Measurements from ENCODE around the gene GFM1. TPM values are rescaled to one million over a fixed set of nuclear protein-coding genes. Genes with fewer than 3 reads are reported as not detected.

Gene GFM1
- total and polyA plus RNA-seq, 2 experiments from 2014 or later = 24.5 to 59.9 TPM

DNA sequence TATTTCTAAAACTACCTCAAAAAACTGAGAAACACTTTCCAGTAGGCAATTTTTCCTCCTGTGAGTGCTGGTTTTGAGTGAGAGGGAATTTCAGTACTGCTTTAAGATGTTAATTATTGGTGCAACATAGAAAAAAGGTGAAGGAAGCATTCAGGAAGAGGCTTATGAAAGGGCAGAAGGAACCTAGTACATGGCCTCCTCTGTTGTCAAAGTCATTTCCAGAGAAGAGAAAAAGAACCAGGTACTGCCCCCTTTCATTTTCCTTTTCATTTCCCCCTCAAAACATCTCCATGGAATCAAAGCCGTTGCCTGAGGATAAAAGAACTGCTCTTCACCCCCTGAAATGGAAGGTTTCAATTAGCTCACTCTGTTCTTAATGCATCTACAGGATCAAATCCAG, 68.1 kb downstream of the GFM1 start (continued):
- TF ChIP-seq, protein P1, sequence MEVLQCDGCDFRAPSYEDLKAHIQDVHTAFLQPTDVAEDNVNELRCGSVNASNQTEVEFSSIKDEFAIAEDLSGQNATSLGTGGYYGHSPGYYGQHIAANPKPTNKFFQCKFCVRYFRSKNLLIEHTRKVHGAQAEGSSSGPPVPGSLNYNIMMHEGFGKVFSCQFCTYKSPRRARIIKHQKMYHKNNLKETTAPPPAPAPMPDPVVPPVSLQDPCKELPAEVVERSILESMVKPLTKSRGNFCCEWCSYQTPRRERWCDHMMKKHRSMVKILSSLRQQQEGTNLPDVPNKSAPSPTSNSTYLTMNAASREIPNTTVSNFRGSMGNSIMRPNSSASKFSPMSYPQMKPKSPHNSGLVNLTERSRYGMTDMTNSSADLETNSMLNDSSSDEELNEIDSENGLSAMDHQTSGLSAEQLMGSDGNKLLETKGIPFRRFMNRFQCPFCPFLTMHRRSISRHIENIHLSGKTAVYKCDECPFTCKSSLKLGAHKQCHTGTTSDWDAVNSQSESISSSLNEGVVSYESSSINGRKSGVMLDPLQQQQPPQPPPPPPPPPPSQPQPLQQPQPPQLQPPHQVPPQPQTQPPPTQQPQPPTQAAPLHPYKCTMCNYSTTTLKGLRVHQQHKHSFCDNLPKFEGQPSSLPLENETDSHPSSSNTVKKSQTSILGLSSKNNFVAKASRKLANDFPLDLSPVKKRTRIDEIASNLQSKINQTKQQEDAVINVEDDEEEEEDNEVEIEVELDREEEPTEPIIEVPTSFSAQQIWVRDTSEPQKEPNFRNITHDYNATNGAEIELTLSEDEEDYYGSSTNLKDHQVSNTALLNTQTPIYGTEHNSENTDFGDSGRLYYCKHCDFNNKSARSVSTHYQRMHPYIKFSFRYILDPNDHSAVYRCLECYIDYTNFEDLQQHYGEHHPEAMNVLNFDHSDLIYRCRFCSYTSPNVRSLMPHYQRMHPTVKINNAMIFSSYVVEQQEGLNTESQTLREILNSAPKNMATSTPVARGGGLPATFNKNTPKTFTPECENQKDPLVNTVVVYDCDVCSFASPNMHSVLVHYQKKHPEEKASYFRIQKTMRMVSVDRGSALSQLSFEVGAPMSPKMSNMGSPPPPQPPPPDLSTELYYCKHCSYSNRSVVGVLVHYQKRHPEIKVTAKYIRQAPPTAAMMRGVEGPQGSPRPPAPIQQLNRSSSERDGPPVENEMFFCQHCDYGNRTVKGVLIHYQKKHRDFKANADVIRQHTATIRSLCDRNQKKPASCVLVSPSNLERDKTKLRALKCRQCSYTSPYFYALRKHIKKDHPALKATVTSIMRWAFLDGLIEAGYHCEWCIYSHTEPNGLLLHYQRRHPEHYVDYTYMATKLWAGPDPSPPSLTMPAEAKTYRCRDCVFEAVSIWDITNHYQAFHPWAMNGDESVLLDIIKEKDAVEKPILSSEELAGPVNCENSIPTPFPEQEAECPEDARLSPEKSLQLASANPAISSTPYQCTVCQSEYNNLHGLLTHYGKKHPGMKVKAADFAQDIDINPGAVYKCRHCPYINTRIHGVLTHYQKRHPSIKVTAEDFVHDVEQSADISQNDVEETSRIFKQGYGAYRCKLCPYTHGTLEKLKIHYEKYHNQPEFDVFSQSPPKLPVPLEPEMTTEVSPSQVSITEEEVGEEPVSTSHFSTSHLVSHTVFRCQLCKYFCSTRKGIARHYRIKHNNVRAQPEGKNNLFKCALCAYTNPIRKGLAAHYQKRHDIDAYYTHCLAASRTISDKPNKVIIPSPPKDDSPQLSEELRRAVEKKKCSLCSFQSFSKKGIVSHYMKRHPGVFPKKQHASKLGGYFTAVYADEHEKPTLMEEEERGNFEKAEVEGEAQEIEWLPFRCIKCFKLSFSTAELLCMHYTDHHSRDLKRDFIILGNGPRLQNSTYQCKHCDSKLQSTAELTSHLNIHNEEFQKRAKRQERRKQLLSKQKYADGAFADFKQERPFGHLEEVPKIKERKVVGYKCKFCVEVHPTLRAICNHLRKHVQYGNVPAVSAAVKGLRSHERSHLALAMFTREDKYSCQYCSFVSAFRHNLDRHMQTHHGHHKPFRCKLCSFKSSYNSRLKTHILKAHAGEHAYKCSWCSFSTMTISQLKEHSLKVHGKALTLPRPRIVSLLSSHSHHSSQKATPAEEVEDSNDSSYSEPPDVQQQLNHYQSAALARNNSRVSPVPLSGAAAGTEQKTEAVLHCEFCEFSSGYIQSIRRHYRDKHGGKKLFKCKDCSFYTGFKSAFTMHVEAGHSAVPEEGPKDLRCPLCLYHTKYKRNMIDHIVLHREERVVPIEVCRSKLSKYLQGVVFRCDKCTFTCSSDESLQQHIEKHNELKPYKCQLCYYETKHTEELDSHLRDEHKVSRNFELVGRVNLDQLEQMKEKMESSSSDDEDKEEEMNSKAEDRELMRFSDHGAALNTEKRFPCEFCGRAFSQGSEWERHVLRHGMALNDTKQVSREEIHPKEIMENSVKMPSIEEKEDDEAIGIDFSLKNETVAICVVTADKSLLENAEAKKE (CRISPR knock-in tag; IDR thresholded peaks at IDR 0.05) = no peak

DNA sequence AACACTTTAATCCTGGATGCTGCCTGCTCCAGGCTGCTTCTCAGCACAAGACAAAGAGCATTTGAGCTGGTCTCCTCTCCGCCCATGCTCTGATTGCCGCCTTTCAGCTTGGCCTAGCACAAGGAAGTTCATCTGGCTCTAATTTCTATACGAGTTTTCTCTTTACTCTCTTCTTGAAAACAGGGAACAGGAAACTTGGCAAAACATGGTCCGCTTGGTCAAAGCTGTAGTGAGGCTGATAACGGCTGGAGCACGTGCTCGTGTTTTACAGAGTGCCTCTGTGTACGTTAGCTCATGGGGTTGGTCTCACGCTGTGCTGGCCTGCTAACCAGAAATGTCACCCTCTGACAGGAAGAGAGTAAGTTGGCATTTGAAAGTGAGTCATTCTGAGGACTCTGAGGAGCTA, 68.8 kb downstream of the GFM1 start:
- no peaks in the 10 kb centered on the region for H4K20me1 ChIP-seq (replicated peaks; ENCODE audit: insufficient read depth)
- H3K4me3 ChIP-seq = no peak overlapping the region
- ATAC-seq (peak; percentile 50), DNase-seq (ENCODE audit: low spot score) (no peak)
- H3K4me2 ChIP-seq = no peak overlapping the region
- no peaks in the 10 kb centered on the region; the same call in 1 of the 2 replicates for H3K4me1 ChIP-seq (ENCODE audit: insufficient read depth)
- TF ChIP-seq CREB1 (CRISPR knock-in tag; IDR thresholded peaks at IDR 0.05; ENCODE audit: low read depth) = no peak
- TF ChIP-seq, protein P1 (CRISPR knock-in tag; IDR thresholded peaks at IDR 0.05) = no peak
- no peak for TF ChIP-seq EZH2 (IDR thresholded peaks at IDR 0.05; ENCODE audit: low read depth, unreplicated experiment)
- no peak for TF ChIP-seq ZNF331 (CRISPR knock-in tag; IDR thresholded peaks at IDR 0.05; ENCODE audit: low read depth)
- TF ChIP-seq, protein P2, sequence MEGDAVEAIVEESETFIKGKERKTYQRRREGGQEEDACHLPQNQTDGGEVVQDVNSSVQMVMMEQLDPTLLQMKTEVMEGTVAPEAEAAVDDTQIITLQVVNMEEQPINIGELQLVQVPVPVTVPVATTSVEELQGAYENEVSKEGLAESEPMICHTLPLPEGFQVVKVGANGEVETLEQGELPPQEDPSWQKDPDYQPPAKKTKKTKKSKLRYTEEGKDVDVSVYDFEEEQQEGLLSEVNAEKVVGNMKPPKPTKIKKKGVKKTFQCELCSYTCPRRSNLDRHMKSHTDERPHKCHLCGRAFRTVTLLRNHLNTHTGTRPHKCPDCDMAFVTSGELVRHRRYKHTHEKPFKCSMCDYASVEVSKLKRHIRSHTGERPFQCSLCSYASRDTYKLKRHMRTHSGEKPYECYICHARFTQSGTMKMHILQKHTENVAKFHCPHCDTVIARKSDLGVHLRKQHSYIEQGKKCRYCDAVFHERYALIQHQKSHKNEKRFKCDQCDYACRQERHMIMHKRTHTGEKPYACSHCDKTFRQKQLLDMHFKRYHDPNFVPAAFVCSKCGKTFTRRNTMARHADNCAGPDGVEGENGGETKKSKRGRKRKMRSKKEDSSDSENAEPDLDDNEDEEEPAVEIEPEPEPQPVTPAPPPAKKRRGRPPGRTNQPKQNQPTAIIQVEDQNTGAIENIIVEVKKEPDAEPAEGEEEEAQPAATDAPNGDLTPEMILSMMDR (conservative IDR thresholded peaks at IDR 0.05; ENCODE audit: low read depth in 2 of 2) = no peak
- H3K9me2 ChIP-seq (ENCODE audit: insufficient read depth) = no peaks in the 10 kb centered on the region
- peaks cover 24% of the 10 kb centered on the region; the same call in 2 of the 3 replicates for H3K4me1 Mint-ChIP-seq
- no peak overlapping the region for H3K4me3 Mint-ChIP-seq
- H3K27me3 ChIP-seq (ENCODE audit: insufficient read depth) = no peaks in the 10 kb centered on the region
- H3K9me3 Mint-ChIP-seq = no peaks in the 10 kb centered on the region
- no peak overlapping the region for H3K27ac ChIP-seq (ENCODE audit: low read depth)
- no peaks in the 10 kb centered on the region for H3K27me3 Mint-ChIP-seq (ENCODE audit: insufficient read depth, low read depth, poor library complexity)
- no peaks in the 10 kb centered on the region for H3F3A ChIP-seq (replicated peaks; ENCODE audit: low read depth)
- H3K36me3 ChIP-seq (ENCODE audit: insufficient read depth) = no peaks in the 10 kb centered on the region
- peak overlapping the region; percentile 71 for H3K27ac Mint-ChIP-seq
- no peak overlapping the region for H2AFZ ChIP-seq
- no peaks in the 10 kb centered on the region for H3K79me2 ChIP-seq (replicated peaks; ENCODE audit: insufficient read depth)
- H3K36me3 Mint-ChIP-seq (ENCODE audit: low read depth) = peaks cover 6% of the 10 kb centered on the region; the same call in 2 of the 3 replicates
